Astrocyte of the spinal cord (primary cell): ENCODE data around the gene TMEM141.
"Not testable (repeated sequence)": the region's sequence is repeated elsewhere in the genome, so short reads cannot be mapped to it uniquely, and the experiment has no call there.

ENCODE experiments used
- DNase-seq: peaks from one replicate; pipeline ENCODE4 v3.0.0; 2011; ENCODE audit warnings: low read depth, low spot score
- H3K4me3 ChIP-seq: 2 replicates; pipeline ENCODE4 v1.5.1; 2011; ENCODE audit warnings: low read depth, mild to moderate bottlenecking, low read length, moderate library complexity
- in situ Hi-C: cut with HindIII; loops from 2 replicates; pipeline ENCODE4 v1.10.0; 2017; ENCODE audit warnings: low sequenced_read_pairs
- TF ChIP-seq, protein P1 (sequence below): IDR thresholded peaks from 2 replicates; pipeline ENCODE4 v1.5.1; 2012; ENCODE audit warnings: low read depth, mild to moderate bottlenecking, low read length, inconsistent platforms

TMEM141 gene

GRCh38 chr9:136750526-136750925, 40.6 kb upstream of the TMEM141 start:
- no peak overlapping the region for H3K4me3 ChIP-seq
- in situ Hi-C loops: no loop called here
- DNase-seq: no peak
- TF ChIP-seq, protein P1, sequence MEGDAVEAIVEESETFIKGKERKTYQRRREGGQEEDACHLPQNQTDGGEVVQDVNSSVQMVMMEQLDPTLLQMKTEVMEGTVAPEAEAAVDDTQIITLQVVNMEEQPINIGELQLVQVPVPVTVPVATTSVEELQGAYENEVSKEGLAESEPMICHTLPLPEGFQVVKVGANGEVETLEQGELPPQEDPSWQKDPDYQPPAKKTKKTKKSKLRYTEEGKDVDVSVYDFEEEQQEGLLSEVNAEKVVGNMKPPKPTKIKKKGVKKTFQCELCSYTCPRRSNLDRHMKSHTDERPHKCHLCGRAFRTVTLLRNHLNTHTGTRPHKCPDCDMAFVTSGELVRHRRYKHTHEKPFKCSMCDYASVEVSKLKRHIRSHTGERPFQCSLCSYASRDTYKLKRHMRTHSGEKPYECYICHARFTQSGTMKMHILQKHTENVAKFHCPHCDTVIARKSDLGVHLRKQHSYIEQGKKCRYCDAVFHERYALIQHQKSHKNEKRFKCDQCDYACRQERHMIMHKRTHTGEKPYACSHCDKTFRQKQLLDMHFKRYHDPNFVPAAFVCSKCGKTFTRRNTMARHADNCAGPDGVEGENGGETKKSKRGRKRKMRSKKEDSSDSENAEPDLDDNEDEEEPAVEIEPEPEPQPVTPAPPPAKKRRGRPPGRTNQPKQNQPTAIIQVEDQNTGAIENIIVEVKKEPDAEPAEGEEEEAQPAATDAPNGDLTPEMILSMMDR: no peak

DNA sequence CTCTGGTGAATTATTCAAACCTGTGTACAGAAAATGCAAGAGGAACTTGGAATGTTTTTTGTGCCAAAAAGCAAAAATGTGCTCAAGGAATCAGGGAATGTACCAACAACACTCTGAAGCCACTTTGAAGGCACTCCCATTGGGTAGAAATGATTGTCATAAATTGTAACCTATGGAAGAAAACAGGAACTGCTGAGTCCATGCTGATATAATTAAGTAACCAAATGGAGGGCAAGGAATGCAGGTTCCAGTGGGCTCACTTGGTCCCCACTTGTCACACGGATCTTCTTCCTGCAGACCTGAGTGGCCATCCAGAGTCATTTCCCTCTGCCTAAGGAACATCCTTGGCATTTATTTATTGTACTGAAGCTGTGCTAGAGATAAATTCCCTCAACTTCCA, 39.9 kb upstream of the TMEM141 start:
- no peak for DNase-seq
- no peak overlapping the region for H3K4me3 ChIP-seq
- TF ChIP-seq, protein P1: no peak
- in situ Hi-C loops: no loop called here

DNA sequence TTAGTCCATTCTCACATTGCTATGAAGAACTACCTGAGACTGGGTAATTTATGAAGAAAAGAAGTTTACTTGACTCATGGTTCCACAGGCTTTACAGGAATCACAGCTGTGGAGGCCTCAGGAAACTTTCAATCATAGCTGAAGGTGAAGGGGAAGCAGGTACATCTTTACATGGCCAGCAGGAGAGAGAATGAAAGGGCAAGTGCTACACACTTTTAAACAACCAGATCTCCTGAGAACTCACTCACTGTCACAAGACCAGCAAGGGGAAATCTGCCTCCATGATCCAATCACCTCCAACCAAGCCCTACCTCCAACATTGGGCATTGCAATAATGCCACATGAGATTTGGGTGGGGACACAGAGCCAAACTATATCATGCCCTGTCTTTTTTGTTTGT, 39.3 kb upstream of the TMEM141 start:
- TF ChIP-seq, protein P1: no peak
- DNase-seq: no peak
- in situ Hi-C loops: no loop called here
- no peak overlapping the region for H3K4me3 ChIP-seq

GRCh38 chr9:136753371-136754058, 37.6 kb upstream of the TMEM141 start:
- DNase-seq: no peak
- TF ChIP-seq, protein P1: no peak
- in situ Hi-C loops: no loop called here
- no peak overlapping the region for H3K4me3 ChIP-seq

GRCh38 chr9:136754059-136754572, 37.0 kb upstream of the TMEM141 start:
- in situ Hi-C loops: no loop called here
- no peak for DNase-seq
- TF ChIP-seq, protein P1: no peak
- no peak overlapping the region for H3K4me3 ChIP-seq

GRCh38 chr9:136754626-136755301, 36.4 kb upstream of the TMEM141 start:
- in situ Hi-C loops: no loop called here
- TF ChIP-seq, protein P1: no peak
- H3K4me3 ChIP-seq: no peak overlapping the region
- DNase-seq: no peak

- H3K4me3 ChIP-seq, in situ Hi-C loops, DNase-seq: not testable (repeated sequence)
Observed at GRCh38 chr9:136755302-136756133, 35.6 kb upstream of the TMEM141 start.
